Type B pancreatic cell (in vitro differentiated cells): Measurements from ENCODE around the gene ZDHHC14. TPM values are rescaled to one million over a fixed set of nuclear protein-coding genes. Genes with fewer than 3 reads are reported as not detected.

Source experiments
- DNase-seq: peaks from one replicate; pipeline ENCODE4 v3.0.0; 2021; ENCODE audit warnings: mixed read lengths; ENCODE audit not compliant: unreplicated experiment; ENCODE audit errors: extremely low spot score
- H3K27ac Mint-ChIP-seq: 2 replicates; pipeline ENCODE4 v1.8.0; 2021; ENCODE audit warnings: mild to moderate bottlenecking, mixed read lengths
- H3K27me3 Mint-ChIP-seq: 2 replicates; pipeline ENCODE4 v1.8.0; 2021; ENCODE audit warnings: mixed read lengths
- H3K36me3 Mint-ChIP-seq: 2 replicates; pipeline ENCODE4 v1.8.0; 2021; ENCODE audit warnings: mixed read lengths
- H3K4me1 Mint-ChIP-seq: one replicate; pipeline ENCODE4 v1.8.0; 2021; ENCODE audit warnings: mixed read lengths; ENCODE audit not compliant: unreplicated experiment
- H3K4me3 Mint-ChIP-seq: 2 replicates; pipeline ENCODE4 v1.8.0; 2021; ENCODE audit warnings: mild to moderate bottlenecking, mixed read lengths
- H3K9me3 Mint-ChIP-seq: 2 replicates; pipeline ENCODE4 v1.8.0; 2021; ENCODE audit warnings: mixed read lengths
- microRNA-seq: library from miRNA; unstranded; fragments of <30 nt; microRNA quantifications from one replicate; pipeline ENCODE4, GENCODE V29; 2020
- total RNA-seq: library from RNA; stranded (reverse); gene quantifications from 2 replicates; pipeline ENCODE4 v1.2.1, GENCODE V29; 2021; ENCODE audit warnings: low replicate concordance
- TF ChIP-seq, protein P1 (sequence below): fragments of 200-600 bp; sonication (generic); conservative IDR thresholded peaks from 2 replicates; pipeline ENCODE4 v1.5.0; 2021; ENCODE audit warnings: antibody characterized with exemption, mild to moderate bottlenecking

The ZDHHC14 gene
- total RNA-seq, 1 donor from 2014 or later, result 11.1 TPM

GRCh38 chr6:157725836-157726235, 344.8 kb downstream of the ZDHHC14 start:
- Mint-ChIP-seq H3K27me3 (peaks cover 3% of the 10 kb centered on the region), H3K27ac (no peak overlapping the region), H3K9me3 (peaks cover 4% of the 10 kb centered on the region), H3K4me3 (no peak overlapping the region), H3K4me1 (peaks cover 7% of the 10 kb centered on the region), H3K36me3 (peaks cover 3% of the 10 kb centered on the region)
- TF ChIP-seq, protein P1, sequence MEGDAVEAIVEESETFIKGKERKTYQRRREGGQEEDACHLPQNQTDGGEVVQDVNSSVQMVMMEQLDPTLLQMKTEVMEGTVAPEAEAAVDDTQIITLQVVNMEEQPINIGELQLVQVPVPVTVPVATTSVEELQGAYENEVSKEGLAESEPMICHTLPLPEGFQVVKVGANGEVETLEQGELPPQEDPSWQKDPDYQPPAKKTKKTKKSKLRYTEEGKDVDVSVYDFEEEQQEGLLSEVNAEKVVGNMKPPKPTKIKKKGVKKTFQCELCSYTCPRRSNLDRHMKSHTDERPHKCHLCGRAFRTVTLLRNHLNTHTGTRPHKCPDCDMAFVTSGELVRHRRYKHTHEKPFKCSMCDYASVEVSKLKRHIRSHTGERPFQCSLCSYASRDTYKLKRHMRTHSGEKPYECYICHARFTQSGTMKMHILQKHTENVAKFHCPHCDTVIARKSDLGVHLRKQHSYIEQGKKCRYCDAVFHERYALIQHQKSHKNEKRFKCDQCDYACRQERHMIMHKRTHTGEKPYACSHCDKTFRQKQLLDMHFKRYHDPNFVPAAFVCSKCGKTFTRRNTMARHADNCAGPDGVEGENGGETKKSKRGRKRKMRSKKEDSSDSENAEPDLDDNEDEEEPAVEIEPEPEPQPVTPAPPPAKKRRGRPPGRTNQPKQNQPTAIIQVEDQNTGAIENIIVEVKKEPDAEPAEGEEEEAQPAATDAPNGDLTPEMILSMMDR, result no peak
- DNase-seq, result no peak

DNA sequence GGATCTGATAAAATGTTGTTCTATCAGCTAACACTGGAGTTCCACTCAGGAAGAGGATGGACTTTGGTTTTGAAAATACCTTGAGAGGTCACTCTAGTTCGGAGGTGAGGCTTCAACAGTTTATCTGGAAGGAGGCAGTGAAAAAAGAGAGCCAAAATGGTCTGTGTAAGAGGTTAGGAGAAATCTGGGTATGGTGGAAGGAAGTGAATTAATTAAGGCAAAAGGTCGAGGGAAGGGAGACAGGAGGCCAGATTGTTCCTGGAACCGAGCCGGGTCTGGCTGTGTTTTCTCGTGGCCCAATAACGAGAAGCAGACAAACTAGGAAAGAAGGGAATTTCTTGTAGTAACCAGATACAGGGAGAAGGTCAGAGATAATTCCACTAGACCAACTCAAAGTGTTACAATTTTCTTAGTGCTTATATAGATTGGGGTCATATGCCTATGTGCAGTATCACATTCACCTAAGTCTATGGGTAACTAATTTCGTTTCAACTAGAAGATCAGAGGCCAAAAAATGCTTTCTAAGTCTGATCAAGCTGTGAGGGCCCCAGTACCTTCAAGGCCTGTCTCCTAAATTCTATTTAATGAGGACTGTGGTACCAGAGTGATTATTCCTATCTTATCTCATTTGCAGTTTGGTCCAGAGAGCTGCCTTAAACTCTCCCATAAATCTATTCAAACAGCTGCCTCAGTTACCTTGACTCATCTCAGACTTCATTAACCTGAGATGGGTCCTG, 346.1 kb downstream of the ZDHHC14 start:
- DNase-seq, result no peak
- Mint-ChIP-seq H3K4me3 (no peak overlapping the region), H3K4me1 (peaks cover 7% of the 10 kb centered on the region), H3K36me3 (peaks cover 3% of the 10 kb centered on the region), H3K9me3 (peaks cover 4% of the 10 kb centered on the region), H3K27ac (no peak overlapping the region), H3K27me3 (peaks cover 3% of the 10 kb centered on the region)
- TF ChIP-seq, protein P1, result no peak

Small RNA genes within 50 kb of the gene (microRNA-seq; reads per million reads assigned to microRNA genes)
- not detected for gene MIR3692

Other genes with a start within 250 kb of the ZDHHC14 start
- 10.1 and 11.7 TPM in 2 replicates for gene TMEM242, start 57.7 kb upstream of the ZDHHC14 start, total RNA-seq